HEK293 (cell line): ENCODE measurements around the gene KATNB1.

Experiments used
- EGR2 ChIP-seq: fragments of 450-650 bp; formaldehyde crosslinking; IDR thresholded peaks from 2 replicates; pipeline ENCODE4 v1.5.1; 2016; ENCODE audit warnings: low read depth, missing biosample characterization, missing genetic modification characterization
- SP3 ChIP-seq: fragments of 450-650 bp; formaldehyde crosslinking; IDR thresholded peaks from 2 replicates; pipeline ENCODE4 v1.5.1; 2016; ENCODE audit warnings: missing biosample characterization, missing genetic modification characterization
- WT1 ChIP-seq: fragments of 450-650 bp; formaldehyde crosslinking; IDR thresholded peaks from 2 replicates; pipeline ENCODE4 v1.5.1; 2016; ENCODE audit warnings: missing biosample characterization, missing genetic modification characterization
- ZBTB48 ChIP-seq: fragments of 450-650 bp; formaldehyde crosslinking; IDR thresholded peaks from 2 replicates; pipeline ENCODE4 v1.5.1; 2016; ENCODE audit warnings: missing biosample characterization, missing genetic modification characterization
- ZNF16 ChIP-seq: fragments of 450-650 bp; formaldehyde crosslinking; IDR thresholded peaks from 2 replicates; pipeline ENCODE4 v1.5.1; 2016; ENCODE audit warnings: low read depth, missing biosample characterization, missing genetic modification characterization
- ZNF169 ChIP-seq: fragments of 450-650 bp; formaldehyde crosslinking; IDR thresholded peaks from 2 replicates; pipeline ENCODE4 v1.5.1; 2016; ENCODE audit warnings: missing biosample characterization, missing genetic modification characterization
- ZNF2 ChIP-seq: fragments of 450-650 bp; formaldehyde crosslinking; IDR thresholded peaks from 2 replicates; pipeline ENCODE4 v1.5.1; 2016; ENCODE audit warnings: missing biosample characterization, missing genetic modification characterization
- ZNF335 ChIP-seq: fragments of 450-650 bp; formaldehyde crosslinking; conservative IDR thresholded peaks from 2 replicates; pipeline ENCODE4 v1.5.1; 2016; ENCODE audit warnings: missing biosample characterization, missing genetic modification characterization
- ZNF423 ChIP-seq: fragments of 450-650 bp; formaldehyde crosslinking; IDR thresholded peaks from 2 replicates; pipeline ENCODE4 v1.5.1; 2016; ENCODE audit warnings: missing biosample characterization, missing genetic modification characterization
- ZNF701 ChIP-seq: fragments of 450-650 bp; formaldehyde crosslinking; IDR thresholded peaks from 2 replicates; pipeline ENCODE4 v1.5.1; 2016; ENCODE audit warnings: missing biosample characterization, missing genetic modification characterization
- ZNF777 ChIP-seq: fragments of 450-650 bp; formaldehyde crosslinking; IDR thresholded peaks from 2 replicates; pipeline ENCODE4 v1.5.1; 2017; ENCODE audit warnings: missing biosample characterization, missing genetic modification characterization, borderline replicate concordance
- ZNF792 ChIP-seq: fragments of 450-650 bp; formaldehyde crosslinking; IDR thresholded peaks from 2 replicates; pipeline ENCODE4 v1.5.1; 2016; ENCODE audit warnings: missing biosample characterization, missing genetic modification characterization
- TF ChIP-seq, protein P1 (sequence below): fragments of 450-650 bp; formaldehyde crosslinking; IDR thresholded peaks from 2 replicates; pipeline ENCODE4 v1.5.0; 2017; ENCODE audit warnings: missing biosample characterization, missing genetic modification characterization, borderline replicate concordance
- TF ChIP-seq, protein P2 (sequence below): fragments of 450-650 bp; formaldehyde crosslinking; IDR thresholded peaks from 2 replicates; pipeline ENCODE4 v1.5.1; 2016; ENCODE audit warnings: missing biosample characterization, missing genetic modification characterization, borderline replicate concordance
- TF ChIP-seq, protein P3 (sequence below): sonication (generic); formaldehyde crosslinking; IDR thresholded peaks from 2 replicates; pipeline ENCODE4 v1.8.1; 2022; ENCODE audit warnings: mild to moderate bottlenecking, moderate library complexity, missing genetic modification reagents
- TF ChIP-seq, protein P4 (sequence below): fragments of 450-650 bp; formaldehyde crosslinking; IDR thresholded peaks from 2 replicates; pipeline ENCODE4 v1.5.1; 2016; ENCODE audit warnings: missing biosample characterization, missing genetic modification characterization

The KATNB1 gene

DNA sequence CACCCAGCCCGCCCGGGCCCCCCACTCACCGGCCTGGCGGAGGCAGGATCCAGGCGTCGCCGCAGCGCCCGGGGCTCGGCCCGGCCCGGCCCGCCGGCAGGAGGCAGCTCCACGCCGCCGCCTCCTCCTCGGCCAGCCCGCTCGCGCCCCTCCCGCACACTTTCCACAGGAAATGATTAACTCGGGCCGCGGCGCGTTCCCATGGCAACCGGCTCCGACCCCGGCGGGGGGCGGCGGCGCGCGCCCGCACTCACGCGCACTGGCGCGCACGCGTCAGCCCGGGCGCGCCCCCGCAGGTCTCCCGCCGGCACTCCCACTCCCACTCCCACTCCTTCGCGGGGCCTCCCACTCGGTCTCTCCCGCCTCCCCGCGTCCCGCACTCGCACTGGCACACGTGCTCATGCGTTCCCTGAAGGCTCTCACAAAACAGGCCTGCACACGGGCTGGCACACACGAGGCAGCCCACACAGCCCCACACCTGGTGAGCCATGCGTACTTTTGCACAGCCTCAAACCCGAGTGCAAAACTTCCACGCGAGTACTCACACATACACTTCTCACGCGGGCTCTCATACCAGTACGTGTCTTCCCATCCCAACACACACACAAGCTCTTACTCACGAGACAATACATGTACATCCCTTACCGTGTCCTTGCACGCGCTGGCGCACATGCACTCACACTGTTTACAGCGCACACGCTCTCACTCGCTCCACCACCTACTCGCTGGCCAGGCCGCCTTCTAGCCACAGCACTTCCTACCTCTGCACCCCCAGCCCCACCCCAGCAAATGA lies 67.0 kb downstream of the KATNB1 start, which contains the start of gene KIFC3 (continued):
- peak; percentile 86 for TF ChIP-seq ZNF335 (tag by site-specific recombination)
- no peak for TF ChIP-seq ZNF423 (tag by site-specific recombination)
- peak; percentile 60; the same call in 1 of the 2 replicates for TF ChIP-seq ZNF792 (tag by site-specific recombination)
- peak; percentile 59; the same call in 1 of the 2 replicates for TF ChIP-seq ZBTB48
- no peak for TF ChIP-seq ZNF169 (tag by site-specific recombination)
- TF ChIP-seq ZNF2 (tag by site-specific recombination) = peak; percentile 66; the same call in 1 of the 2 replicates
- TF ChIP-seq EGR2 (tag by site-specific recombination) = peak; percentile 91
- TF ChIP-seq, protein P1, sequence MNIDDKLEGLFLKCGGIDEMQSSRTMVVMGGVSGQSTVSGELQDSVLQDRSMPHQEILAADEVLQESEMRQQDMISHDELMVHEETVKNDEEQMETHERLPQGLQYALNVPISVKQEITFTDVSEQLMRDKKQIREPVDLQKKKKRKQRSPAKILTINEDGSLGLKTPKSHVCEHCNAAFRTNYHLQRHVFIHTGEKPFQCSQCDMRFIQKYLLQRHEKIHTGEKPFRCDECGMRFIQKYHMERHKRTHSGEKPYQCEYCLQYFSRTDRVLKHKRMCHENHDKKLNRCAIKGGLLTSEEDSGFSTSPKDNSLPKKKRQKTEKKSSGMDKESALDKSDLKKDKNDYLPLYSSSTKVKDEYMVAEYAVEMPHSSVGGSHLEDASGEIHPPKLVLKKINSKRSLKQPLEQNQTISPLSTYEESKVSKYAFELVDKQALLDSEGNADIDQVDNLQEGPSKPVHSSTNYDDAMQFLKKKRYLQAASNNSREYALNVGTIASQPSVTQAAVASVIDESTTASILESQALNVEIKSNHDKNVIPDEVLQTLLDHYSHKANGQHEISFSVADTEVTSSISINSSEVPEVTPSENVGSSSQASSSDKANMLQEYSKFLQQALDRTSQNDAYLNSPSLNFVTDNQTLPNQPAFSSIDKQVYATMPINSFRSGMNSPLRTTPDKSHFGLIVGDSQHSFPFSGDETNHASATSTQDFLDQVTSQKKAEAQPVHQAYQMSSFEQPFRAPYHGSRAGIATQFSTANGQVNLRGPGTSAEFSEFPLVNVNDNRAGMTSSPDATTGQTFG (tag by site-specific recombination) = no peak
- TF ChIP-seq WT1 (tag by site-specific recombination) = peak; percentile 39; the same call in 1 of the 2 replicates
- TF ChIP-seq, protein P2, sequence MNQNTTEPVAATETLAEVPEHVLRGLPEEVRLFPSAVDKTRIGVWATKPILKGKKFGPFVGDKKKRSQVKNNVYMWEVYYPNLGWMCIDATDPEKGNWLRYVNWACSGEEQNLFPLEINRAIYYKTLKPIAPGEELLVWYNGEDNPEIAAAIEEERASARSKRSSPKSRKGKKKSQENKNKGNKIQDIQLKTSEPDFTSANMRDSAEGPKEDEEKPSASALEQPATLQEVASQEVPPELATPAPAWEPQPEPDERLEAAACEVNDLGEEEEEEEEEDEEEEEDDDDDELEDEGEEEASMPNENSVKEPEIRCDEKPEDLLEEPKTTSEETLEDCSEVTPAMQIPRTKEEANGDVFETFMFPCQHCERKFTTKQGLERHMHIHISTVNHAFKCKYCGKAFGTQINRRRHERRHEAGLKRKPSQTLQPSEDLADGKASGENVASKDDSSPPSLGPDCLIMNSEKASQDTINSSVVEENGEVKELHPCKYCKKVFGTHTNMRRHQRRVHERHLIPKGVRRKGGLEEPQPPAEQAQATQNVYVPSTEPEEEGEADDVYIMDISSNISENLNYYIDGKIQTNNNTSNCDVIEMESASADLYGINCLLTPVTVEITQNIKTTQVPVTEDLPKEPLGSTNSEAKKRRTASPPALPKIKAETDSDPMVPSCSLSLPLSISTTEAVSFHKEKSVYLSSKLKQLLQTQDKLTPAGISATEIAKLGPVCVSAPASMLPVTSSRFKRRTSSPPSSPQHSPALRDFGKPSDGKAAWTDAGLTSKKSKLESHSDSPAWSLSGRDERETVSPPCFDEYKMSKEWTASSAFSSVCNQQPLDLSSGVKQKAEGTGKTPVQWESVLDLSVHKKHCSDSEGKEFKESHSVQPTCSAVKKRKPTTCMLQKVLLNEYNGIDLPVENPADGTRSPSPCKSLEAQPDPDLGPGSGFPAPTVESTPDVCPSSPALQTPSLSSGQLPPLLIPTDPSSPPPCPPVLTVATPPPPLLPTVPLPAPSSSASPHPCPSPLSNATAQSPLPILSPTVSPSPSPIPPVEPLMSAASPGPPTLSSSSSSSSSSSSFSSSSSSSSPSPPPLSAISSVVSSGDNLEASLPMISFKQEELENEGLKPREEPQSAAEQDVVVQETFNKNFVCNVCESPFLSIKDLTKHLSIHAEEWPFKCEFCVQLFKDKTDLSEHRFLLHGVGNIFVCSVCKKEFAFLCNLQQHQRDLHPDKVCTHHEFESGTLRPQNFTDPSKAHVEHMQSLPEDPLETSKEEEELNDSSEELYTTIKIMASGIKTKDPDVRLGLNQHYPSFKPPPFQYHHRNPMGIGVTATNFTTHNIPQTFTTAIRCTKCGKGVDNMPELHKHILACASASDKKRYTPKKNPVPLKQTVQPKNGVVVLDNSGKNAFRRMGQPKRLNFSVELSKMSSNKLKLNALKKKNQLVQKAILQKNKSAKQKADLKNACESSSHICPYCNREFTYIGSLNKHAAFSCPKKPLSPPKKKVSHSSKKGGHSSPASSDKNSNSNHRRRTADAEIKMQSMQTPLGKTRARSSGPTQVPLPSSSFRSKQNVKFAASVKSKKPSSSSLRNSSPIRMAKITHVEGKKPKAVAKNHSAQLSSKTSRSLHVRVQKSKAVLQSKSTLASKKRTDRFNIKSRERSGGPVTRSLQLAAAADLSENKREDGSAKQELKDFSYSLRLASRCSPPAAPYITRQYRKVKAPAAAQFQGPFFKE (tag by site-specific recombination) = peak; percentile 97; the same call in 1 of the 2 replicates
- peak; percentile 44; the same call in 1 of the 2 replicates for TF ChIP-seq SP3 (tag by site-specific recombination)
- TF ChIP-seq ZNF16 (tag by site-specific recombination) = no peak
- TF ChIP-seq, protein P3, sequence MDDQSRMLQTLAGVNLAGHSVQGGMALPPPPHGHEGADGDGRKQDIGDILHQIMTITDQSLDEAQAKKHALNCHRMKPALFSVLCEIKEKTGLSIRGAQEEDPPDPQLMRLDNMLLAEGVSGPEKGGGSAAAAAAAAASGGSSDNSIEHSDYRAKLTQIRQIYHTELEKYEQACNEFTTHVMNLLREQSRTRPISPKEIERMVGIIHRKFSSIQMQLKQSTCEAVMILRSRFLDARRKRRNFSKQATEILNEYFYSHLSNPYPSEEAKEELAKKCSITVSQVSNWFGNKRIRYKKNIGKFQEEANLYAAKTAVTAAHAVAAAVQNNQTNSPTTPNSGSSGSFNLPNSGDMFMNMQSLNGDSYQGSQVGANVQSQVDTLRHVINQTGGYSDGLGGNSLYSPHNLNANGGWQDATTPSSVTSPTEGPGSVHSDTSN (CRISPR knock-in tag) = peak; percentile 34; the same call in 1 of the 2 replicates
- TF ChIP-seq ZNF777 (tag by site-specific recombination) = peak; percentile 50; the same call in 1 of the 2 replicates
- no peak for TF ChIP-seq ZNF701
- TF ChIP-seq, protein P4, sequence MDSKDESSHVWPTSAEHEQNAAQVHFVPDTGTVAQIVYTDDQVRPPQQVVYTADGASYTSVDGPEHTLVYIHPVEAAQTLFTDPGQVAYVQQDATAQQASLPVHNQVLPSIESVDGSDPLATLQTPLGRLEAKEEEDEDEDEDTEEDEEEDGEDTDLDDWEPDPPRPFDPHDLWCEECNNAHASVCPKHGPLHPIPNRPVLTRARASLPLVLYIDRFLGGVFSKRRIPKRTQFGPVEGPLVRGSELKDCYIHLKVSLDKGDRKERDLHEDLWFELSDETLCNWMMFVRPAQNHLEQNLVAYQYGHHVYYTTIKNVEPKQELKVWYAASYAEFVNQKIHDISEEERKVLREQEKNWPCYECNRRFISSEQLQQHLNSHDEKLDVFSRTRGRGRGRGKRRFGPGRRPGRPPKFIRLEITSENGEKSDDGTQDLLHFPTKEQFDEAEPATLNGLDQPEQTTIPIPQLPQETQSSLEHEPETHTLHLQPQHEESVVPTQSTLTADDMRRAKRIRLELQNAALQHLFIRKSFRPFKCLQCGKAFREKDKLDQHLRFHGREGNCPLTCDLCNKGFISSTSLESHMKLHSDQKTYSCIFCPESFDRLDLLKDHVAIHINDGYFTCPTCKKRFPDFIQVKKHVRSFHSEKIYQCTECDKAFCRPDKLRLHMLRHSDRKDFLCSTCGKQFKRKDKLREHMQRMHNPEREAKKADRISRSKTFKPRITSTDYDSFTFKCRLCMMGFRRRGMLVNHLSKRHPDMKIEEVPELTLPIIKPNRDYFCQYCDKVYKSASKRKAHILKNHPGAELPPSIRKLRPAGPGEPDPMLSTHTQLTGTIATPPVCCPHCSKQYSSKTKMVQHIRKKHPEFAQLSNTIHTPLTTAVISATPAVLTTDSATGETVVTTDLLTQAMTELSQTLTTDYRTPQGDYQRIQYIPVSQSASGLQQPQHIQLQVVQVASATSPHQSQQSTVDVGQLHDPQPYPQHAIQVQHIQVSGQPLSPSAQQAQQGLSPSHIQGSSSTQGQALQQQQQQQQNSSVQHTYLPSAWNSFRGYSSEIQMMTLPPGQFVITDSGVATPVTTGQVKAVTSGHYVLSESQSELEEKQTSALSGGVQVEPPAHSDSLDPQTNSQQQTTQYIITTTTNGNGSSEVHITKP (tag by site-specific recombination) = no peak
- TF ChIP-seq, all 188 proteins: peak for 19
